GM23248 (cell line): Measurements from ENCODE around the gene ASCL5. TPM values are rescaled to one million over a fixed set of nuclear protein-coding genes. Genes with fewer than 3 reads are reported as not detected.

ENCODE experiments used
- DNase-seq: peaks from one replicate; pipeline ENCODE4 v3.0.0-alpha.2; 2015
- H2AFZ ChIP-seq: fragments of 200-600 bp; sonication (generic); 2 replicates; pipeline ENCODE4 v1.6.1; 2016; ENCODE audit warnings: antibody characterized with exemption
- H3F3A ChIP-seq: fragments of 200-600 bp; sonication (generic); 2 replicates; pipeline ENCODE4 v1.6.1; 2016; ENCODE audit warnings: mild to moderate bottlenecking, antibody characterized with exemption, mixed run types; ENCODE audit not compliant: insufficient read depth
- H3K27ac ChIP-seq: fragments of 200-600 bp; sonication (generic); 2 replicates; pipeline ENCODE4 v1.5.1; 2016; ENCODE audit warnings: mild to moderate bottlenecking
- H3K27me3 ChIP-seq: fragments of 200-600 bp; sonication (generic); replicated peaks from 2 replicates; pipeline ENCODE4 v1.6.1; 2016; ENCODE audit warnings: mild to moderate bottlenecking; ENCODE audit not compliant: insufficient read depth
- H3K36me3 ChIP-seq: fragments of 200-600 bp; sonication (generic); 2 replicates; pipeline ENCODE4 v1.6.1; 2016; ENCODE audit warnings: low read depth, mild to moderate bottlenecking
- H3K4me1 ChIP-seq: fragments of 200-600 bp; sonication (generic); 2 replicates; pipeline ENCODE4 v1.6.1; 2016; ENCODE audit warnings: mild to moderate bottlenecking; ENCODE audit not compliant: insufficient read depth
- H3K4me2 ChIP-seq: fragments of 200-600 bp; sonication (generic); one replicate; pipeline ENCODE4 v1.6.1; 2016; ENCODE audit warnings: mild to moderate bottlenecking; ENCODE audit not compliant: unreplicated experiment
- H3K4me3 ChIP-seq: fragments of 200-600 bp; sonication (generic); 2 replicates; pipeline ENCODE4 v1.5.1; 2016; ENCODE audit warnings: mild to moderate bottlenecking
- H3K79me2 ChIP-seq: fragments of 200-600 bp; sonication (generic); 2 replicates; pipeline ENCODE4 v1.6.1; 2016; ENCODE audit warnings: mild to moderate bottlenecking; ENCODE audit not compliant: insufficient read depth
- H3K9ac ChIP-seq: fragments of 200-600 bp; sonication (generic); 2 replicates; pipeline ENCODE4 v1.6.1; 2016; ENCODE audit warnings: mild to moderate bottlenecking
- H3K9me2 ChIP-seq: fragments of 200-600 bp; sonication (generic); 2 replicates; pipeline ENCODE4 v1.6.1; 2016; ENCODE audit warnings: mixed run types, mild to moderate bottlenecking, moderate library complexity; ENCODE audit not compliant: insufficient read depth
- H3K9me3 ChIP-seq: fragments of 200-600 bp; sonication (generic); one replicate; pipeline ENCODE4 v1.6.1; 2017; ENCODE audit warnings: low read depth
- H4K20me1 ChIP-seq: fragments of 200-600 bp; sonication (generic); 2 replicates; pipeline ENCODE4 v1.6.0; 2016; ENCODE audit not compliant: insufficient read depth
- EZH2 ChIP-seq: fragments of 200-600 bp; sonication (generic); IDR thresholded peaks from 2 replicates; pipeline ENCODE4 v1.6.1; 2018; ENCODE audit warnings: antibody characterized with exemption, mild to moderate bottlenecking; ENCODE audit not compliant: insufficient read depth, poor library complexity, severe bottlenecking
- EZH2phosphoT487 ChIP-seq: fragments of 200-600 bp; sonication (generic); IDR thresholded peaks from 2 replicates; pipeline ENCODE4 v1.6.1; 2018; ENCODE audit warnings: antibody characterized with exemption, moderate library complexity, mild to moderate bottlenecking, low read depth; ENCODE audit not compliant: insufficient read depth
- WGBS, 2 experiments: methylation state at CpG; one replicate each; pipeline ENCODE4 v1.1.6; 2015 to 2017; ENCODE audit warnings: low lambda C conversion rate in 2 of 2, low coverage in 1 of 2; ENCODE audit errors: missing lambda C conversion rate in 2 of 2; 5-methylcytosine and 5-hydroxymethylcytosine counted together
- in situ Hi-C: fragments of 300-500 bp; cut with MboI; formaldehyde crosslinking; loops from 2 replicates; pipeline ENCODE4 v1.15.0; 2020
- polyA plus RNA-seq: library from polyadenylated mRNA; unstranded; fragments of >200 nt; fragmentation: Nextera tagmentation; extraction: Ambion mirVana; gene quantifications from 2 replicates; pipeline ENCODE4 v1.2.1, GENCODE V29; 2016
- total RNA-seq: library from RNA; depleted of rRNA; stranded (reverse); fragments of >200 nt; shearing (Covaris generic); gene quantifications from 2 replicates; pipeline ENCODE4 v1.2.3, GENCODE V29; 2014

Gene ASCL5
- total and polyA plus RNA-seq, 2 experiments from 2014 or later: not detected

- no peak overlapping the region for H3K27ac ChIP-seq
- H3K79me2 ChIP-seq: no peaks in the 10 kb centered on the region
- no peak overlapping the region for H3K4me2 ChIP-seq
- 90 to 91% methylated on average over 14 to 16 of the region's 17 CpGs for WGBS, 2 experiments
- H3K36me3 ChIP-seq: peaks cover 5% of the 10 kb centered on the region; the same call in 1 of the 2 replicates
- H3K4me3 ChIP-seq: no peak overlapping the region
- no peaks in the 10 kb centered on the region for H3K9me2 ChIP-seq
- H3K9me3 ChIP-seq: no peaks in the 10 kb centered on the region
- H3F3A ChIP-seq: no peaks in the 10 kb centered on the region
- H3K27me3 ChIP-seq: no peaks in the 10 kb centered on the region
- TF ChIP-seq EZH2phosphoT487 (no peak), EZH2 (no peak)
- no peaks in the 10 kb centered on the region for H3K4me1 ChIP-seq
- H2AFZ ChIP-seq: no peak overlapping the region
- DNase-seq: no peak
- no peak overlapping the region for H3K9ac ChIP-seq
- H4K20me1 ChIP-seq: no peaks in the 10 kb centered on the region
- in situ Hi-C loops: no loop called here
Measured at GRCh38 chr1:201146626-201147390, 19.8 kb upstream of the ASCL5 start.

- in situ Hi-C loops: no loop called here
- Histone ChIP-seq H3K4me1 (no peaks in the 10 kb centered on the region), H3K4me3 (no peak overlapping the region), H3K9me3 (no peaks in the 10 kb centered on the region), H2AFZ (no peak overlapping the region), H3K36me3 (peaks cover 5% of the 10 kb centered on the region; the same call in 1 of the 2 replicates), H3K9me2 (no peaks in the 10 kb centered on the region), H3K27me3 (no peaks in the 10 kb centered on the region), H3K27ac (no peak overlapping the region), H3K9ac (no peak overlapping the region), H4K20me1 (no peaks in the 10 kb centered on the region), H3F3A (no peaks in the 10 kb centered on the region), H3K79me2 (no peaks in the 10 kb centered on the region), H3K4me2 (no peak overlapping the region)
- DNase-seq: no peak
- no peak for TF ChIP-seq EZH2
- TF ChIP-seq EZH2phosphoT487: no peak
- 83 to 88% methylated on average over 7 of the region's 7 CpGs for WGBS, 2 experiments
Measured at GRCh38 chr1:201145816-201146215, 18.8 kb upstream of the ASCL5 start.

GRCh38 chr1:201145132-201145531, 18.1 kb upstream of the ASCL5 start:
- H4K20me1 ChIP-seq: no peaks in the 10 kb centered on the region
- H2AFZ ChIP-seq: no peak overlapping the region
- H3F3A ChIP-seq: no peaks in the 10 kb centered on the region
- peaks cover 5% of the 10 kb centered on the region; the same call in 1 of the 2 replicates for H3K36me3 ChIP-seq
- no peak overlapping the region for H3K4me3 ChIP-seq
- H3K9ac ChIP-seq: no peak overlapping the region
- no peaks in the 10 kb centered on the region for H3K79me2 ChIP-seq
- WGBS, 2 experiments: 98 to 100% methylated on average over 3 of the region's 3 CpGs
- DNase-seq: no peak
- no peak for TF ChIP-seq EZH2phosphoT487
- H3K9me2 ChIP-seq: no peaks in the 10 kb centered on the region
- H3K27me3 ChIP-seq: no peaks in the 10 kb centered on the region
- no peak overlapping the region for H3K27ac ChIP-seq
- no peaks in the 10 kb centered on the region for H3K4me1 ChIP-seq
- in situ Hi-C loops: no loop called here
- no peak overlapping the region for H3K4me2 ChIP-seq
- no peaks in the 10 kb centered on the region for H3K9me3 ChIP-seq

- Histone ChIP-seq H3K9ac (no peak overlapping the region), H4K20me1 (no peaks in the 10 kb centered on the region), H3K27me3 (no peaks in the 10 kb centered on the region), H3K4me2 (no peak overlapping the region), H2AFZ (no peak overlapping the region), H3K79me2 (no peaks in the 10 kb centered on the region), H3K4me3 (no peak overlapping the region), H3K9me2 (no peaks in the 10 kb centered on the region), H3K27ac (no peak overlapping the region), H3K36me3 (peaks cover 5% of the 10 kb centered on the region; the same call in 1 of the 2 replicates), H3K4me1 (no peaks in the 10 kb centered on the region), H3K9me3 (no peaks in the 10 kb centered on the region), H3F3A (no peaks in the 10 kb centered on the region)
- no peak for DNase-seq
- in situ Hi-C loops: no loop called here
- TF ChIP-seq EZH2: no peak
- TF ChIP-seq EZH2phosphoT487: no peak
- WGBS, 2 experiments: 76 to 79% methylated on average over 5 of the region's 5 CpGs
Measured at GRCh38 chr1:201144701-201145100, 17.7 kb upstream of the ASCL5 start.
